HEK293T (cell line): Measurements from ENCODE around the gene STAB1.

ENCODE experiments used
- CTCF ChIA-PET: fragments of 350-600 bp; formaldehyde crosslinking; extraction: SDS; loops from one replicate; lab custom pipeline; 2021; ENCODE audit warnings: antibody characterized with exemption, inconsistent platforms; lab: Yijun Ruan, JAX
- POLR2A ChIA-PET: fragments of 350-600 bp; formaldehyde crosslinking; extraction: SDS; loops from one replicate; lab custom pipeline; 2020; ENCODE audit warnings: antibody characterized with exemption, inconsistent platforms; lab: Yijun Ruan, JAX
- DNase-seq: peaks from one replicate; pipeline ENCODE4 v3.0.0; 2012; ENCODE audit warnings: mixed read lengths; ENCODE audit errors: extremely low spot score
- ARNT ChIP-seq: fragments of 450-650 bp; IDR thresholded peaks from 2 replicates; pipeline ENCODE4 v1.6.1; 2017; ENCODE audit warnings: mild to moderate bottlenecking
- BHLHE40 ChIP-seq: fragments of 450-650 bp; IDR thresholded peaks from 2 replicates; pipeline ENCODE4 v1.6.1; 2016; ENCODE audit warnings: mild to moderate bottlenecking, moderate library complexity, borderline replicate concordance
- CTBP1 ChIP-seq: fragments of 450-650 bp; IDR thresholded peaks from 2 replicates; pipeline ENCODE4 v1.6.1; 2016; ENCODE audit warnings: borderline replicate concordance
- ELF4 ChIP-seq: fragments of 450-650 bp; IDR thresholded peaks from 2 replicates; pipeline ENCODE4 v1.6.1; 2017; ENCODE audit warnings: antibody characterized with exemption
- FOXA1 ChIP-seq: fragments of 450-650 bp; IDR thresholded peaks from 2 replicates; pipeline ENCODE4 v1.6.1; 2016; ENCODE audit warnings: mild to moderate bottlenecking
- FOXK2 ChIP-seq: fragments of 450-650 bp; IDR thresholded peaks from 2 replicates; pipeline ENCODE4 v1.6.1; 2016; ENCODE audit warnings: mild to moderate bottlenecking
- FOXM1 ChIP-seq: fragments of 450-650 bp; IDR thresholded peaks from 2 replicates; pipeline ENCODE4 v1.6.1; 2017; ENCODE audit warnings: mild to moderate bottlenecking, borderline replicate concordance
- HDGF ChIP-seq: fragments of 450-650 bp; IDR thresholded peaks from 2 replicates; pipeline ENCODE4 v1.6.1; 2017; ENCODE audit warnings: antibody characterized with exemption, borderline replicate concordance
- L3MBTL2 ChIP-seq: fragments of 450-650 bp; conservative IDR thresholded peaks from 2 replicates; pipeline ENCODE4 v1.6.1; 2016; ENCODE audit warnings: mild to moderate bottlenecking
- LEF1 ChIP-seq: fragments of 450-650 bp; IDR thresholded peaks from 2 replicates; pipeline ENCODE4 v1.6.1; 2017; ENCODE audit warnings: mild to moderate bottlenecking, borderline replicate concordance
- NFRKB ChIP-seq: fragments of 450-650 bp; IDR thresholded peaks from 2 replicates; pipeline ENCODE4 v1.6.1; 2016; ENCODE audit warnings: mild to moderate bottlenecking, moderate library complexity
- PKNOX1 ChIP-seq: fragments of 450-650 bp; IDR thresholded peaks from 2 replicates; pipeline ENCODE4 v1.6.1; 2016
- SP1 ChIP-seq: fragments of 450-650 bp; IDR thresholded peaks from 2 replicates; pipeline ENCODE4 v1.6.1; 2017
- SUZ12 ChIP-seq: fragments of 450-650 bp; IDR thresholded peaks from 2 replicates; pipeline ENCODE4 v1.6.1; 2016; ENCODE audit warnings: mild to moderate bottlenecking
- TARDBP ChIP-seq: fragments of 450-650 bp; IDR thresholded peaks from 2 replicates; pipeline ENCODE4 v1.6.1; 2016
- ZNF384 ChIP-seq: fragments of 450-650 bp; IDR thresholded peaks from 2 replicates; pipeline ENCODE4 v1.6.1; 2016

STAB1 gene

GRCh38 chr3:52537726-52538421 is 42.7 kb downstream of the STAB1 start:
- no peak for DNase-seq
- ChIA-PET POLR2A (no interaction called here), CTCF (interaction anchor here (0.5 to 1.2 kb wide), 2 partner anchors 126 to 302 kb away, joined by 3 read pairs; no protein-coding TSS in a partner anchor)
- no peak for TF ChIP-seq ZNF384
- no peak for TF ChIP-seq BHLHE40
- TF ChIP-seq FOXK2: no peak
- no peak for TF ChIP-seq PKNOX1

- TF ChIP-seq HDGF (no peak), PKNOX1 (no peak), LEF1 (no peak), TARDBP (no peak), SUZ12 (no peak), ARNT (no peak), BHLHE40 (no peak), NFRKB (no peak), ELF4 (no peak), FOXK2 (no peak), L3MBTL2 (no peak), CTBP1 (no peak), SP1 (no peak)
- DNase-seq: no peak
- CTCF ChIA-PET: no interaction called here
- POLR2A ChIA-PET: no interaction called here
These were observed 44.0 kb downstream of the STAB1 start for GRCh38 chr3:52539010-52539653.

DNA sequence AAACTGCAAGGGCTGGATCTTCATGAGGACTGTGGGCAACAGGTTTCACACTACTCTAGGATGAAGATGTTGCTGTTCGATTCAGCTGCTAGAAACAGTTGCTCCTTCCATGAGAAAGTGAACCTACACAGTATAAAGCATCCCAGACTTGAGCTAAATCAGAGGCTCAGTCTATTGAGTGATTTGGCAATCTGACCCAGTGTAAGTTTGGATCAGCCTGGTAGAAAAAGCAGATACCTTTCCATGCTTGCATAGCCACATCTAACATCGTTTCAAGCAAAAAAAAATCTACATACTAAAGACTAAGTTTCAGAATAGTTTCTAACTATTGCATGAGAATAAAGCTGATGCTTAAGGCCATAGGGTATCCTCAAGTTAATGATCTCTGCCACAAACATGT is 45.9 kb downstream of the STAB1 start:
- ChIA-PET POLR2A (no interaction called here), CTCF (interaction anchor here (0.7 kb wide), 1 partner anchor 1664 kb away, joined by 3 read pairs; no protein-coding TSS in a partner anchor)
- TF ChIP-seq SP1: no peak
- TF ChIP-seq FOXK2: no peak
- TF ChIP-seq CTBP1: no peak
- TF ChIP-seq LEF1: no peak
- no peak for TF ChIP-seq ARNT
- TF ChIP-seq ELF4: no peak
- TF ChIP-seq SUZ12: no peak
- TF ChIP-seq L3MBTL2: no peak
- no peak for TF ChIP-seq FOXA1
- TF ChIP-seq NFRKB: no peak
- no peak for TF ChIP-seq BHLHE40
- no peak for TF ChIP-seq HDGF
- no peak for TF ChIP-seq PKNOX1
- no peak for TF ChIP-seq TARDBP
- no peak for TF ChIP-seq FOXM1
- TF ChIP-seq ZNF384: no peak
- DNase-seq: no peak

DNA sequence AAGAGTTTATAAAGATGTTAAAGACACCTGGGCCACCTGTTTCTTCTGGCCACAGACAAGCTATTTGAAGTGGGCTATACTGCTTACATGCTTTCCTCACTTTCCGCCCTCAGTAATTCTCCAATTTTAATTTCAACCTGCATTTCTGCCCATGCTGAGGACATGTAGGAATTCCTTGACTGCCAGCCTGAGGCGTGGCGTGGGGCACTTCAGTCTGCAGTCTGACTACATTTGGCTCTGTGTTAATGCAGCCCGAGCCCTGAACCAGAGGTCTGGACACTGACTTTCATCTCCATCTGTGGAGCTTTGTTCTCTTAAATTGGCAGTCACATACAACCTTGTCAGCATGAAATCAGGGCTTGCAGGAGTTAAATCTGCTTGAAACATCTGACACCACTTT is 49.8 kb downstream of the STAB1 start:
- no peak for DNase-seq
- ChIA-PET CTCF (interaction anchor here (0.5 kb wide), 1 partner anchor 37 kb away, joined by 3 read pairs; no protein-coding TSS in a partner anchor), POLR2A (interaction anchor here (1.2 kb wide), 1 partner anchor 9 kb away, joined by 6 read pairs; the partner anchor contains the start of gene UQCC5)
- no peak for TF ChIP-seq SUZ12
- TF ChIP-seq CTBP1: no peak
- no peak for TF ChIP-seq ARNT
- no peak for TF ChIP-seq LEF1
- TF ChIP-seq NFRKB: no peak
- no peak for TF ChIP-seq BHLHE40

DNA sequence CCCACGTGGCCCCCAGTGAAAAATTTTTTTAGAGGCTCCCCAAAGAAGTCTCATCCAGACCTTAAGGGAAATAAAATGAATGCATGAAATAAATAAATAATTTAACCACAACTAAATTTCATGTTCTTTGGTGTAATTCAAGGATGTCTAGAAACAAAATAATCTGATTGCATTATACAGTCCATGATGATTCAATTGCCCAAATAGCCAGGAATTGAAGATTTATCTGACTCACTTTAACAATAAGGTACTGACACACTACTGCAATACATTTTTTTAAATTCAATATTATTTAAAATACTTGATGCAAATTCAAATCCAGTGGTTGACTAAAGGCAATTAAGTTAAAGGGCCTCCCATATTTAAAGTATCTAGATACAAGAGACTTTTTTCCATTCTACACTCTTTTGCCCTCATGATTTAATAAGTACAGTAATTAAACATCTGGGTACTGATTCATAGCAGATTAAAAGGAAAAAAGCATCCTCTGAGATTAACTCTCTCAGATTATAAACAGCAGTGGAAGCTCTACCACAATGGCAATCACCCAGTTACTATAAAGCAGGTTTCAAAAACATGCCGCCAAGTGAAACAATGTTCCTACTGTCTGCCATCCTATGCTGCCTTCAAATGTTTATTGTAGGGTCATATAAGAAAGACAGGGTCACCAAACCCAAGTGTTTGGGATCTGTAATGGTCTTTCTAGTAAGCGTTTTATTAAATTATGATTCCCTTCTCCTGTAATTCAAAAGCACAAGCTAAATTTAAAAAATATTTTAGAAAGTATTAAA is 51.2 kb downstream of the STAB1 start:
- TF ChIP-seq ELF4 (no peak), FOXK2 (no peak), FOXM1 (no peak), SP1 (no peak), L3MBTL2 (no peak)
- no peak for DNase-seq
- ChIA-PET CTCF (interaction anchor here (0.7 kb wide), 1 partner anchor 275 kb away, joined by 3 read pairs; no protein-coding TSS in a partner anchor), POLR2A (interaction anchor here (0.6 to 1.0 kb wide), 2 partner anchors 10 to 677 kb away, joined by 3 to 4 read pairs; partner anchors contain the start of gene UQCC5)
